WTC11 (cell line): ENCODE data around the gene DDX4. TPM values are rescaled to one million over a fixed set of nuclear protein-coding genes. Genes with fewer than 3 reads are reported as not detected.
A peak's percentile ranks its signal among the peaks of the same experiment; 100 is the strongest.

Experiments used
- ATAC-seq: fragments of 200-7000 bp; cut with Tn5 transposase; 2 replicates; pipeline ENCODE4 v1.10.0; 2021; ENCODE audit warnings: mild to moderate bottlenecking, moderate library complexity
- CTCF ChIA-PET: fragments of 300-600 bp; sonication (Branson Sonifier 250); formaldehyde crosslinking; loops from one replicate; lab custom pipeline; 2021; ENCODE audit warnings: antibody characterized with exemption; lab: Charles Lee
- POLR2A ChIA-PET: fragments of 350-600 bp; sonication (Branson Sonifier 250); formaldehyde crosslinking; loops from one replicate; lab custom pipeline; 2021; ENCODE audit warnings: antibody characterized with exemption; lab: Charles Lee
- DNase-seq: peaks from one replicate; pipeline ENCODE4 v3.0.0; 2021; ENCODE audit warnings: low spot score
- H3K27ac Mint-ChIP-seq: 2 replicates; pipeline ENCODE4 v1.8.0; 2021; ENCODE audit warnings: mixed read lengths
- H3K27me3 Mint-ChIP-seq: 2 replicates; pipeline ENCODE4 v1.8.0; 2021; ENCODE audit warnings: low read depth, mild to moderate bottlenecking, moderate library complexity, mixed read lengths
- H3K36me3 Mint-ChIP-seq: 2 replicates; pipeline ENCODE4 v1.8.0; 2021; ENCODE audit warnings: mixed read lengths
- H3K4me1 Mint-ChIP-seq: 2 replicates; pipeline ENCODE4 v1.8.0; 2022; ENCODE audit warnings: mixed read lengths
- H3K4me3 Mint-ChIP-seq: 2 replicates; pipeline ENCODE4 v1.8.0; 2021; ENCODE audit warnings: mild to moderate bottlenecking, moderate library complexity, mixed read lengths
- H3K9me3 Mint-ChIP-seq: 2 replicates; pipeline ENCODE4 v1.8.0; 2021; ENCODE audit warnings: mixed read lengths
- E2F1 ChIP-seq: sonication (generic); formaldehyde crosslinking; IDR thresholded peaks from 2 replicates; pipeline ENCODE4 v1.8.0; 2022; ENCODE audit warnings: mild to moderate bottlenecking, missing genetic modification reagents
- HMGXB4 ChIP-seq: sonication (generic); formaldehyde crosslinking; IDR thresholded peaks from 2 replicates; pipeline ENCODE4 v1.8.1; 2023; ENCODE audit warnings: mild to moderate bottlenecking, moderate library complexity, missing genetic modification reagents
- IRF2 ChIP-seq: sonication (generic); formaldehyde crosslinking; IDR thresholded peaks from 2 replicates; pipeline ENCODE4 v1.8.0; 2022; ENCODE audit warnings: low read depth, missing genetic modification reagents, borderline replicate concordance
- MAX ChIP-seq: sonication (generic); formaldehyde crosslinking; IDR thresholded peaks from 2 replicates; pipeline ENCODE4 v1.8.0; 2022; ENCODE audit warnings: mild to moderate bottlenecking, missing genetic modification reagents
- NFATC4 ChIP-seq: fragments of 250-450 bp; sonication (Bioruptor Pico); IDR thresholded peaks from 2 replicates; pipeline ENCODE4 v1.9.0; 2021; ENCODE audit warnings: mild to moderate bottlenecking
- PRDM15 ChIP-seq: sonication (generic); formaldehyde crosslinking; IDR thresholded peaks from 2 replicates; pipeline ENCODE4 v1.8.0; 2022; ENCODE audit warnings: missing genetic modification reagents
- PREB ChIP-seq: sonication (generic); formaldehyde crosslinking; IDR thresholded peaks from 2 replicates; pipeline ENCODE4 v1.8.1; 2022; ENCODE audit warnings: mild to moderate bottlenecking, missing genetic modification reagents, moderate library complexity, borderline replicate concordance
- SMAD4 ChIP-seq: sonication (generic); formaldehyde crosslinking; IDR thresholded peaks from 2 replicates; pipeline ENCODE4 v1.8.0; 2022; ENCODE audit warnings: mild to moderate bottlenecking, missing genetic modification reagents
- SOX15 ChIP-seq: fragments of 250-450 bp; sonication (Bioruptor Pico); IDR thresholded peaks from 2 replicates; pipeline ENCODE4 v1.9.0; 2021; ENCODE audit warnings: mild to moderate bottlenecking
- USF2 ChIP-seq: sonication (generic); formaldehyde crosslinking; IDR thresholded peaks from 2 replicates; pipeline ENCODE4 v1.8.1; 2023; ENCODE audit warnings: mild to moderate bottlenecking, missing genetic modification reagents, moderate library complexity
- ZNF138 ChIP-seq: sonication (generic); formaldehyde crosslinking; conservative IDR thresholded peaks from 2 replicates; pipeline ENCODE4 v1.8.1; 2022; ENCODE audit warnings: mild to moderate bottlenecking, moderate library complexity, missing genetic modification reagents
- ZNF219 ChIP-seq: sonication (generic); formaldehyde crosslinking; IDR thresholded peaks from 2 replicates; pipeline ENCODE4 v1.8.0; 2023; ENCODE audit warnings: missing genetic modification reagents, mild to moderate bottlenecking, borderline replicate concordance
- ZNF263 ChIP-seq: sonication (generic); formaldehyde crosslinking; IDR thresholded peaks from 2 replicates; pipeline ENCODE4 v1.8.1; 2022; ENCODE audit warnings: low read depth, mild to moderate bottlenecking, moderate library complexity, missing genetic modification reagents
- ZSCAN18 ChIP-seq: fragments of 250-450 bp; sonication (Bioruptor Pico); IDR thresholded peaks from 2 replicates; pipeline ENCODE4 v2.1.2; 2022; ENCODE audit warnings: mild to moderate bottlenecking, moderate library complexity
- total RNA-seq: library from RNA; stranded (reverse); gene quantifications from 3 replicates; pipeline ENCODE4 v1.2.3, GENCODE V29; 2021

The DDX4 gene
- total RNA-seq, 1 experiment from 2014 or later, result not detected

GRCh38 chr5:55823151-55823796 lies 85.4 kb downstream of the DDX4 start:
- peak overlapping the region; percentile 68; the same call in 1 of the 2 replicates for H3K4me3 Mint-ChIP-seq
- ChIA-PET POLR2A (interaction anchor here (0.6 kb wide), 1 partner anchor 91 kb away, joined by 3 read pairs; no protein-coding TSS in a partner anchor), CTCF (no interaction called here)
- no peaks in the 10 kb centered on the region for H3K36me3 Mint-ChIP-seq
- TF ChIP-seq E2F1 (CRISPR knock-in tag) (no peak), USF2 (no peak), ZNF263 (CRISPR knock-in tag) (no peak), ZNF219 (no peak), SOX15 (CRISPR knock-in tag) (no peak), MAX (no peak), PREB (CRISPR knock-in tag) (no peak), NFATC4 (no peak), ZNF138 (no peak), HMGXB4 (CRISPR knock-in tag) (no peak)
- H3K27me3 Mint-ChIP-seq, result peaks cover 35% of the 10 kb centered on the region
- ATAC-seq, result no peak
- H3K4me1 Mint-ChIP-seq, result peaks cover 8% of the 10 kb centered on the region
- H3K27ac Mint-ChIP-seq, result no peak overlapping the region
- H3K9me3 Mint-ChIP-seq, result no peaks in the 10 kb centered on the region
- DNase-seq, result no peak

- POLR2A ChIA-PET, result no interaction called here
- CTCF ChIA-PET, result no interaction called here
- H3K27ac Mint-ChIP-seq, result no peak overlapping the region
- TF ChIP-seq PRDM15 (CRISPR knock-in tag) (no peak), IRF2 (CRISPR knock-in tag) (no peak), ZSCAN18 (CRISPR knock-in tag) (no peak), SMAD4 (CRISPR knock-in tag) (no peak)
- peaks cover 12% of the 10 kb centered on the region; the same call in 1 of the 2 replicates for H3K9me3 Mint-ChIP-seq
- no peaks in the 10 kb centered on the region for H3K36me3 Mint-ChIP-seq
- DNase-seq (no peak), ATAC-seq (no peak)
- no peaks in the 10 kb centered on the region for H3K4me1 Mint-ChIP-seq
- no peak overlapping the region for H3K4me3 Mint-ChIP-seq
- H3K27me3 Mint-ChIP-seq, result no peaks in the 10 kb centered on the region; the same call in 1 of the 2 replicates
Measured at GRCh38 chr5:55829956-55830355, 92.1 kb downstream of the DDX4 start.
